Measurements from ENCODE around the gene PRTG. TPM values are rescaled to one million over a fixed set of nuclear protein-coding genes. Genes with fewer than 3 reads are reported as not detected.

The PRTG gene
- polyA plus RNA-seq, 1 of the 3 experiments (the other 2 are of a cell fraction), result 3.0 TPM

DNA sequence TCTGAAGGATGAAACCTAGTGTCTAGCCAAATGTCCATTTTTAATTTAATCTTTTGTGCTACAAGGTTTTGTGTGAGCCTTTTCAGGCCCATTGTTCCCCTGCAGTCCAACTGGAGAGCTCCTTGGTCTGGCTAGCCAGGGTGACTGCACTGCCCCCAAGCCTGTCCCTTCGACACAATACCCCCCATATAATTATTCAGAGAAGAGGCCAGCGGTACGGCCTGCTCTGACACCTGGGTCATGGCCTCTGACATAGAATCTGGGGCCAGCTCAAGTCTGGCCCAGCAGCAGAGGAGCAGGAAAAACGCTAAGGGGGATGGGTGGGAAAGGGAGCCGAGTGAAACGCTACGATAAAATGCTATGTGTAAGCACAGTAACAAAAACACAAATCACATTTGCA is 90.6 kb downstream of the PRTG start:
- Histone ChIP-seq H4K20me1 (ENCODE audit: insufficient read depth) (no peaks in the 10 kb centered on the region), H3K9me2 (no peaks in the 10 kb centered on the region), H3K4me2 (no peak overlapping the region), H3K36me3 (replicated peaks in 1 of 2; ENCODE audit: control insufficient read depth in 1 of 2, insufficient read depth in 2 of 2, low read length in 1 of 2) (peaks cover 4 to 10% of the 10 kb centered on the region in 2 experiments), H3F3A (replicated peaks; ENCODE audit: insufficient read depth) (peaks cover 8% of the 10 kb centered on the region), H3K4me3 (ENCODE audit: low read depth in 2 of 2, low read length in 1 of 2) (no peak overlapping the region), H3K79me2 (ENCODE audit: insufficient read depth) (no peaks in the 10 kb centered on the region), H2AFZ (ENCODE audit: low read depth) (no peak overlapping the region), H3K27ac (ENCODE audit: low read depth in 2 of 2, low read length in 1 of 2) (no peak overlapping the region), H3K9ac (no peak overlapping the region), H3K9me3 (no peaks in the 10 kb centered on the region), H3K4me1 (ENCODE audit: control insufficient read depth in 1 of 2, insufficient read depth in 2 of 2, low read depth in 1 of 2, low read length in 1 of 2) (no peaks in the 10 kb centered on the region), H3K27me3 (ENCODE audit: insufficient read depth) (no peaks in the 10 kb centered on the region)
- no peak for DNase-seq
- WGBS (ENCODE audit: low lambda C conversion rate), result 94% methylated on average over 7 of the region's 7 CpGs
- CTCF ChIA-PET, result interaction anchor here (1.0 to 7.5 kb wide), 4 partner anchors 11 to 193 kb away, joined by 3 to 158 read pairs (median 6); no protein-coding TSS in a partner anchor
- POLR2A ChIA-PET, result no interaction called here
- TF ChIP-seq RAD21 (IDR thresholded peaks at IDR 0.05; ENCODE audit: low read length), result no peak
- TF ChIP-seq CHD2 (IDR thresholded peaks at IDR 0.05; ENCODE audit: low read length, partially characterized antibody), result no peak
- no peak for TF ChIP-seq RFX5 (IDR thresholded peaks at IDR 0.05; ENCODE audit: low read length)
- TF ChIP-seq, protein P1, sequence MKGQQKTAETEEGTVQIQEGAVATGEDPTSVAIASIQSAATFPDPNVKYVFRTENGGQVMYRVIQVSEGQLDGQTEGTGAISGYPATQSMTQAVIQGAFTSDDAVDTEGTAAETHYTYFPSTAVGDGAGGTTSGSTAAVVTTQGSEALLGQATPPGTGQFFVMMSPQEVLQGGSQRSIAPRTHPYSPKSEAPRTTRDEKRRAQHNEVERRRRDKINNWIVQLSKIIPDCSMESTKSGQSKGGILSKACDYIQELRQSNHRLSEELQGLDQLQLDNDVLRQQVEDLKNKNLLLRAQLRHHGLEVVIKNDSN (IDR thresholded peaks at IDR 0.05; ENCODE audit: borderline replicate concordance, low read depth), result no peak
- no peak for TF ChIP-seq ZBTB33 (IDR thresholded peaks at IDR 0.05; ENCODE audit: borderline replicate concordance, low read depth)
- no peak for TF ChIP-seq EP300 (IDR thresholded peaks at IDR 0.05; ENCODE audit: borderline replicate concordance in 1 of 2, low read depth in 1 of 2, low read length in 1 of 2)
- TF ChIP-seq NFIC (IDR thresholded peaks at IDR 0.05; ENCODE audit: borderline replicate concordance), result no peak
- no peak for TF ChIP-seq TEAD4 (IDR thresholded peaks at IDR 0.05; ENCODE audit: borderline replicate concordance, insufficient read depth)
- TF ChIP-seq TCF12 (IDR thresholded peaks at IDR 0.05), result no peak
- TF ChIP-seq FOXM1 (IDR thresholded peaks at IDR 0.05; ENCODE audit: low read depth), result no peak
- TF ChIP-seq ELF1 (IDR thresholded peaks at IDR 0.05), result no peak
- TF ChIP-seq RXRA (IDR thresholded peaks at IDR 0.05; ENCODE audit: borderline replicate concordance, low read depth), result no peak
- TF ChIP-seq GABPA (IDR thresholded peaks at IDR 0.05; ENCODE audit: low read depth), result no peak
- TF ChIP-seq GATA2 (CRISPR knock-in tag; IDR thresholded peaks at IDR 0.05), result no peak
- TF ChIP-seq RCOR1 (IDR thresholded peaks at IDR 0.05; ENCODE audit: low read length), result no peak
- TF ChIP-seq SIN3A (IDR thresholded peaks at IDR 0.05; ENCODE audit: borderline replicate concordance, low read depth, low read length), result no peak
- TF ChIP-seq, protein P2, sequence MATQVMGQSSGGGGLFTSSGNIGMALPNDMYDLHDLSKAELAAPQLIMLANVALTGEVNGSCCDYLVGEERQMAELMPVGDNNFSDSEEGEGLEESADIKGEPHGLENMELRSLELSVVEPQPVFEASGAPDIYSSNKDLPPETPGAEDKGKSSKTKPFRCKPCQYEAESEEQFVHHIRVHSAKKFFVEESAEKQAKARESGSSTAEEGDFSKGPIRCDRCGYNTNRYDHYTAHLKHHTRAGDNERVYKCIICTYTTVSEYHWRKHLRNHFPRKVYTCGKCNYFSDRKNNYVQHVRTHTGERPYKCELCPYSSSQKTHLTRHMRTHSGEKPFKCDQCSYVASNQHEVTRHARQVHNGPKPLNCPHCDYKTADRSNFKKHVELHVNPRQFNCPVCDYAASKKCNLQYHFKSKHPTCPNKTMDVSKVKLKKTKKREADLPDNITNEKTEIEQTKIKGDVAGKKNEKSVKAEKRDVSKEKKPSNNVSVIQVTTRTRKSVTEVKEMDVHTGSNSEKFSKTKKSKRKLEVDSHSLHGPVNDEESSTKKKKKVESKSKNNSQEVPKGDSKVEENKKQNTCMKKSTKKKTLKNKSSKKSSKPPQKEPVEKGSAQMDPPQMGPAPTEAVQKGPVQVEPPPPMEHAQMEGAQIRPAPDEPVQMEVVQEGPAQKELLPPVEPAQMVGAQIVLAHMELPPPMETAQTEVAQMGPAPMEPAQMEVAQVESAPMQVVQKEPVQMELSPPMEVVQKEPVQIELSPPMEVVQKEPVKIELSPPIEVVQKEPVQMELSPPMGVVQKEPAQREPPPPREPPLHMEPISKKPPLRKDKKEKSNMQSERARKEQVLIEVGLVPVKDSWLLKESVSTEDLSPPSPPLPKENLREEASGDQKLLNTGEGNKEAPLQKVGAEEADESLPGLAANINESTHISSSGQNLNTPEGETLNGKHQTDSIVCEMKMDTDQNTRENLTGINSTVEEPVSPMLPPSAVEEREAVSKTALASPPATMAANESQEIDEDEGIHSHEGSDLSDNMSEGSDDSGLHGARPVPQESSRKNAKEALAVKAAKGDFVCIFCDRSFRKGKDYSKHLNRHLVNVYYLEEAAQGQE (IDR thresholded peaks at IDR 0.05; ENCODE audit: low read depth, low read length), result no peak

Measured in SK-N-SH (cell line).